Temporal lobe (tissue), 2 donors: ENCODE measurements around the gene CCDC90B. TPM values are rescaled to one million over a fixed set of nuclear protein-coding genes. Genes with fewer than 3 reads are reported as not detected.

Source experiments
- small RNA-seq: library from RNA; depleted of rRNA; stranded (forward); fragments of <200 nt; gene quantifications from one replicate; pipeline ENCODE3, GENCODE V24; 2014; ENCODE audit warnings: low replicate concordance
- total RNA-seq: library from RNA; depleted of rRNA; stranded (reverse); fragments of >200 nt; gene quantifications from one replicate; pipeline ENCODE4 v1.2.3, GENCODE V29; 2014

Gene CCDC90B
- total RNA-seq, 1 donor from 2014 or later: 154 TPM

Small RNA genes lying within 50 kb of the gene (small RNA-seq; reads per million reads assigned to genes)
- gene AP000873.5: not detected

Other genes with a start within 250 kb of the CCDC90B start
- gene RAB30, start 214.5 kb downstream of the CCDC90B start, total RNA-seq: 42.0 TPM
- gene PCF11, start 129.2 kb downstream of the CCDC90B start, total RNA-seq: 45.7 TPM
- 7.4 TPM for gene ANKRD42, start 92.7 kb downstream of the CCDC90B start, total RNA-seq